Kidney (tissue), 14 donors: ENCODE data around the gene LXN. TPM values are rescaled to one million over a fixed set of nuclear protein-coding genes. Genes with fewer than 3 reads are reported as not detected.

Source experiments
- DNase-seq, 5 donors: peaks; one replicate each; pipeline ENCODE4 v3.0.0-alpha.2; 2013 to 2020
- FAIRE-seq: peaks from 2 replicates; lab custom pipeline; 2012; peaks lifted over from hg19 to GRCh38; lab: Jason Lieb, UNC
- H3K27ac ChIP-seq, 2 donors: one replicate each; pipeline ENCODE4 v1.7.0; 2013; ENCODE audit warnings: low read depth in 2 of 2, low read length in 2 of 2, inconsistent platforms in 1 of 2
- H3K27me3 ChIP-seq: one replicate; pipeline ENCODE4 v1.7.1; 2013; ENCODE audit warnings: low read length, inconsistent platforms; ENCODE audit not compliant: control insufficient read depth, insufficient read depth
- H3K36me3 ChIP-seq, 3 donors: one replicate each; pipeline versions ENCODE4 v1.7.0 to v1.7.1; 2013; ENCODE audit warnings: low read length in 3 of 3, control low read depth in 1 of 3, inconsistent platforms in 1 of 3; ENCODE audit not compliant: insufficient read depth in 3 of 3, control insufficient read depth in 2 of 3
- H3K4me1 ChIP-seq, 3 donors: one replicate each; pipeline versions ENCODE4 v1.7.0 to v1.7.1; 2013; ENCODE audit warnings: low read length in 3 of 3, inconsistent platforms in 1 of 3, low read depth in 1 of 3; ENCODE audit not compliant: control insufficient read depth in 2 of 3, insufficient read depth in 2 of 3
- H3K4me3 ChIP-seq, 3 donors: one replicate each; pipeline versions ENCODE4 v1.7.0 to v1.8.1; 2013; ENCODE audit warnings: low read length in 3 of 3, control low read depth in 1 of 3, inconsistent platforms in 1 of 3
- H3K9ac ChIP-seq, 3 donors: one replicate each; pipeline versions ENCODE4 v1.7.0 to v1.7.1; 2013; ENCODE audit warnings: low read length in 3 of 3, control low read depth in 1 of 3, inconsistent platforms in 1 of 3
- H3K9me3 ChIP-seq, 3 donors: one replicate each; pipeline versions ENCODE4 v1.7.0 to v1.7.1; 2013; ENCODE audit warnings: low read length in 3 of 3, control low read depth in 1 of 3, inconsistent platforms in 1 of 3; ENCODE audit not compliant: control insufficient read depth in 2 of 3, insufficient read depth in 1 of 3
- CTCF ChIP-seq: IDR thresholded peaks from 3 replicates; pipeline ENCODE4 v1.5.1; 2012; ENCODE audit warnings: mild to moderate bottlenecking, moderate library complexity, borderline replicate concordance; ENCODE audit not compliant: insufficient read depth; ENCODE audit errors: extremely low read depth
- intact Hi-C: fragments of 100-400 bp; cut with DNase I; formaldehyde crosslinking; loops from one replicate; pipeline ENCODE4 v1.11.1; 2022
- polyA plus RNA-seq: library from polyadenylated mRNA; stranded (reverse); fragments of 350-450 nt; fragmentation: Illumina TruSeq; extraction: RNeasy Lipid Tissue Mini Kit (QIAGEN cat#74804); gene quantifications from one replicate; pipeline ENCODE4 v1.2.3, GENCODE V29; 2014; ENCODE audit warnings: low read depth, low replicate concordance; ENCODE audit not compliant: insufficient read depth
- total RNA-seq: library from RNA; stranded (reverse); fragmentation: NEBNext Ultra II Directional; extraction: Animal tissue kit (Norgen Biotek cat#: 25700); gene quantifications from one replicate; pipeline ENCODE4 v1.2.1, GENCODE V29; 2021
- donor health status: control.
- donor health status: control.
- donor health status: control.
- donor health status: control.
- donor health status: control.
- donor health status: DM: yes; HTN: yes; CAD: no.
- donor health status: Normal renal cell carcinoma (clear cell type).

Gene LXN
- total and polyA plus RNA-seq, 2 donors from 2014 or later: 20.6 to 21.6 TPM

- H3K4me1 ChIP-seq: peaks cover 0 to 3% (median 0%) of the 10 kb centered on the region in 3 donors
- FAIRE-seq (peak; percentile 80), DNase-seq (peak; percentile 93 to 99 (median 96))
- peak; percentile 89 for TF ChIP-seq CTCF
- H3K36me3 ChIP-seq: peaks cover 0 to 6% (median 2%) of the 10 kb centered on the region in 3 donors
- intact Hi-C loops: no loop called here
- no peaks in the 10 kb centered on the region for H3K9me3 ChIP-seq
- peak within 1 kb of the TSS; percentile 75 to 93 (median 82) for H3K9ac ChIP-seq
- no peaks in the 10 kb centered on the region for H3K27me3 ChIP-seq
- H3K4me3 ChIP-seq: peak within 1 kb of the TSS; percentile 96 to 98 (median 96)
- peak within 1 kb of the TSS; percentile 70 to 84 for H3K27ac ChIP-seq
Measured at GRCh38 chr3:158644345-158644908, 28.0 kb downstream of the LXN start, which contains the start of gene GFM1. Gene GFM1 (plus strand): TSS chr3:158644527. CDS start chr3:158644635, 108 bp downstream.

GRCh38 chr3:158642474-158643210 lies 29.8 kb downstream of the LXN start:
- TF ChIP-seq CTCF: no peak

GRCh38 chr3:158642005-158642404 lies 30.4 kb downstream of the LXN start:
- FAIRE-seq: no peak
- no peak overlapping the region for H3K27ac ChIP-seq

More at GRCh38 chr3:158642474-158643210, 29.8 kb downstream of the LXN start:
- H3K9ac ChIP-seq: no peak overlapping the region
- no peaks in the 10 kb centered on the region for H3K27me3 ChIP-seq
- H3K4me1 ChIP-seq: peaks cover 0 to 3% (median 0%) of the 10 kb centered on the region in 3 donors
- intact Hi-C loops: no loop called here
- no peaks in the 10 kb centered on the region for H3K9me3 ChIP-seq
- peaks cover 0 to 6% (median 2%) of the 10 kb centered on the region in 3 donors for H3K36me3 ChIP-seq
- H3K27ac ChIP-seq: no peak overlapping the region
- FAIRE-seq: no peak
- no peak for DNase-seq
- no peak overlapping the region for H3K4me3 ChIP-seq

More at GRCh38 chr3:158642005-158642404, 30.4 kb downstream of the LXN start:
- Histone ChIP-seq H3K4me3 (no peak overlapping the region), H3K4me1 (peaks cover 0 to 3% (median 0%) of the 10 kb centered on the region in 3 donors), H3K27me3 (no peaks in the 10 kb centered on the region), H3K9ac (no peak overlapping the region), H3K36me3 (peaks cover 0 to 2% (median under 1%) of the 10 kb centered on the region in 3 donors), H3K9me3 (no peaks in the 10 kb centered on the region)
- TF ChIP-seq CTCF: no peak
- no peak for DNase-seq
- intact Hi-C loops: no loop called here
